Fibroblast of the aortic adventitia (primary cell): ENCODE data around the gene LEMD3. TPM values are rescaled to one million over a fixed set of nuclear protein-coding genes. Genes with fewer than 3 reads are reported as not detected.

ENCODE experiments used
- DNase-seq: peaks from one replicate; pipeline ENCODE4 v3.0.0-alpha.2; 2010; ENCODE audit warnings: low read depth
- H3K4me3 ChIP-seq: 2 replicates; pipeline ENCODE4 v1.5.1; 2011; ENCODE audit warnings: low read depth, mild to moderate bottlenecking, control low read depth, low read length, moderate library complexity
- CTCF ChIP-seq: IDR thresholded peaks from 2 replicates; pipeline ENCODE4 v1.5.1; 2011; ENCODE audit warnings: mild to moderate bottlenecking, low read length, control low read depth, inconsistent platforms; ENCODE audit not compliant: insufficient read depth
- total RNA-seq: library from RNA; depleted of rRNA; stranded (reverse); fragments of >200 nt; gene quantifications from 2 replicates; pipeline ENCODE4 v1.2.3, GENCODE V29; 2012; ENCODE audit warnings: low replicate concordance

LEMD3 gene
- 20.2 and 24.2 TPM in 2 replicates for total RNA-seq

DNA sequence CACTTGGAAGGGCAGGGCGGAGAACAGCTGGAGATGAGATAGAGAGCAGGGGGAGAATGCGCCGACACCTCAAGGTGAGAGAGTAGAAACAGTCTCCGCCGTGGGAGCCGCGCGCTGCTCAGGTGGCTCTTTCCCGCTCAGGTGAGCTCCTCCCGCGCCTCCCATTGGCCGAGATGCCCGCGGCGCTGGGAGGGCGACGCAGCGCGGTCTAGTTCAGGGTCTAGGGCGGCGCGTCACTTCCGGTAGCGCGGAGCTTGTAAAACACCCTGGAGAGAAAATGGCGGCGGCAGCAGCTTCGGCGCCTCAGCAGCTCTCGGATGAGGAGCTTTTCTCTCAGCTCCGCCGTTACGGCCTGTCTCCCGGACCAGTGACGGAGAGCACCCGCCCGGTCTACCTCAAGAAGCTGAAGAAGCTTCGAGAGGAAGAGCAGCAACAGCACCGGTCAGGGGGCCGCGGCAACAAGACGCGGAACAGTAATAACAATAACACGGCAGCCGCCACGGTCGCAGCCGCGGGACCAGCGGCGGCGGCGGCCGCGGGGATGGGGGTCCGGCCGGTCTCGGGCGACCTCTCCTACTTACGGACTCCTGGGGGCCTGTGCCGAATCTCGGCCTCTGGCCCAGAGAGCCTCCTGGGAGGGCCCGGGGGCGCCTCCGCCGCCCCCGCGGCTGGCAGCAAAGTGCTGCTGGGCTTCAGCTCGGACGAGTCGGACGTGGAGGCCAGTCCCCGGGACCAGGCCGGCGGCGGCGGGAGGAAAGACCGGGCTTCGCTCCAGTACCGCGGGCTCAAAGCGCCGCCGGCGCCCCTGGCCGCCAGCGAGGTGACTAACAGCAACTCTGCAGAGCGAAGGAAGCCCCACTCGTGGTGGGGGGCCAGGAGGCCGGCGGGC lies at the start of gene LEMD3:
Gene LEMD3, plus strand, starts transcription at position 264 of the 889 bp plus-strand sequence. Its CDS starts 14 bp downstream, at position 278.
- TF ChIP-seq CTCF = no peak
- H3K4me3 ChIP-seq = peak within 1 kb of the TSS; percentile 94
- peak; percentile 84 for DNase-seq

DNA sequence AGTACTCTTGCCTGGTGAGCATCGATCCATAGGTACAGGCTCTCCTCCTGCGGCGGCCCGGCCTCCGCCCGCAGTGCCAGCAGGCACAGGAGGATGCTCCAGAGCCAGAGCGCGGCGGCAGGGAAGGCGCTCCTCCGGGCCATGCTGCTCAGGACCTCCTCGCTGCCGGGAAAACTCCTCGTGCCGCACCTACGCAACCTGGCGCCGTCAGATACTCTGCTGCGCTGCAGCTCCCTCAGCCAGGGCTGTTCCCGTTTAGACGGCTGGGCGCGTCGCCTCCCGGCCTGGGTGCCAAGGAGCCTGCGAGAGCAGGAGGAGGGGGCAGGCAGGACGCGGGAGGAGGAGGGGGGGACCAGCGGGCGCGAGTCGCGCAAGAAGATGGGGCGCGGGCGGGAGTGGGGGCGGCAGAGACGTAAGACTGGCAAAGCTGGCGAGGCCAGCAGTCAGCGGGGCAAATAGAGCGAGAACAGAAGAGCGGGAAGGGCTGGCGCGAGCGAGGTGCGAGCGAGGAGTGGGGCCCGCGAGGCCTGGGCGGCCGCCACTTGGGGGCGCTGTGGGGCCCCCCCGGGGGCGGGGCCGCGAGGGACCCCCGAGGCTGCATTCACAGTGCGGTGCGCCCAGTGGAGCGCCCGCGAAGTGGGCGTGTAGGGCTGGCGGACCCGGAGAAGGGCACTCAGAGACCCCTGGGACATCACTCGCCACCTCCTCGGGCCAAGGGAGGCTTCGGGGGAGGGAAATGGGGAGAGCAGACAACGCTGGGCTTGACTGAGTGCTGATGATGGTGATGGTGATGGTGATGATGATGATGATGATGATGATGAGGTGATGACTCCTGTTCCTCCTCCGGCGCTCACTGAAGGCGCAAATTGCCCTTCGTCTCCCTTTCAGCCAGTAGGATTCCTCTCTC lies 48.1 kb upstream of the LEMD3 start, which contains the start of gene WIF1:
Gene WIF1, minus strand, starts transcription at position 257 of the 907 bp plus-strand sequence. Its CDS starts 114 bp downstream, at position 143.
- peak within 1 kb of the TSS; percentile 31 for H3K4me3 ChIP-seq
- DNase-seq = no peak
- no peak for TF ChIP-seq CTCF

- H3K4me3 ChIP-seq = no peak overlapping the region
- no peak for TF ChIP-seq CTCF
- no peak for DNase-seq
These were observed 47.4 kb upstream of the LEMD3 start for GRCh38 chr12:65121956-65122469.

DNA sequence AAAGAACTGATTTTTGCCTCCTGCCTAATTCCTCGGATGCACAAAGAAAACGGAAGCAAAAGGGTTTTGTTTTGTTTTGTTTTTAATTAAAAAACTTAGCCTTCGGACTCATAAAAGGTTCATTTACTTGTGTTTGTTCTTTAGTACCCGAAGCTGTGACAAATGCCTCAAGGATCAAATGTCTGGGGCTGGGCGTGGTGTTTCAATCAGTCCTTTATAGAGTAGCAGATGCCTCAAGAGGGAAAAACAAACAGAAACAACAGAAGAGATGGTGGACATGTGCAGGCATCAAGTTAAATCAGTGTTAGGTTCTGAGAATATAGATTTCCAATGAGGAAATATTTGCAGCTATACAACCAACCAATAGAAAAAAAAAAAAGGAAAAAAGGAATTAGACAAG lies 46.7 kb upstream of the LEMD3 start:
- no peak for DNase-seq
- TF ChIP-seq CTCF = no peak
- no peak overlapping the region for H3K4me3 ChIP-seq

DNA sequence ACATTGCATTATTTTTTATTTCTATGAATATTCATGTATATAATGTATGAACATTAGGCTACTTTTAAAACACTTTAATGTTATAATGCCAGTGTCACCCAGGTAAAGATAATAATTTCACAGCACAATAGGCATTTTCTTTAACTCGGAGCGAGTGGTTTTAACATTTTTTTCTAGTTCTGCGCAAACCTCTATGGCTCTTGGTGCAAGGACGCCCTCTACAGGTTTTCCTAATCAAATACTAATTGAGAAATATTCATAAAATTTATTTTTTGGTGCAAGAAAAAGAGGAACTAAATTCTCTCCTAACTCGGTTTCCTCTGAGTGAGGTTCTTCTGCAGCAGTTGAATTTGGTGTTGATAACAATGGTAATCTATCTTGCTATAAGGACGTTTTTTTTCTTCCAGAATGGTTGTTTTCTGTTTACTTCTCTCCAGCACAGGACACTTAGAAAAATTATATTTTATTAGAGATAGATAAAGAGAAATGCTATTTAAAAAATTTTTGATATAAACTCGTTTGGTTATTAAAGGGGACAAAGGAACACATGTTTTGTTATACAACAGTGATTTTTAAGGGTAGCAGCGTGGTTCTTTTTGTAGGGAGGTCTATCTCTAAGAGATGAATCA lies 45.8 kb upstream of the LEMD3 start:
- H3K4me3 ChIP-seq = no peak overlapping the region
- DNase-seq = peak; percentile 54
- peak; percentile 67 for TF ChIP-seq CTCF

DNA sequence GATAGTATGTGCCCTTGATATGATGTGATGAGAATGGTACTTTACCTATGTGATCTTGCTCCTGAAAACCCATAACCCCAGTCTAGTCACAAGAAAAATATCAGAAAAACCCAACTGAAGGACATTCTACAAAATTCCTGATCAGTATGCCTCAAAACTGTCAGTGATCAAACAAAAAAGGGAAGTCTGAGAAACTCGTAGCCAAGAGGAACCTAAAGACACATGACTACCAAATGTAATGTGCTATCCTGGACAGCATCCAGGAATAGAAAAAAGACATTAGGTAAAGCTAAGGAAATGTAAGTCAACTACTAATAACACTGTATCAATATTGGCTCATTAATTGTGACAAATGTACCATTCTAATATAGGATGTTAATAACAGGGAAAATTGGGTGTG lies 44.1 kb upstream of the LEMD3 start:
- no peak for DNase-seq
- TF ChIP-seq CTCF = no peak
- no peak overlapping the region for H3K4me3 ChIP-seq
